BLaER1 (cell line): Measurements from ENCODE around the gene ZNF407.

Experiments
- H3K27ac ChIP-seq: shearing (Covaris generic); formaldehyde crosslinking; 2 replicates; pipeline ENCODE4 v1.8.1; 2022
- H3K27me3 ChIP-seq: shearing (Covaris generic); formaldehyde crosslinking; 2 replicates; pipeline ENCODE4 v1.8.1; 2022
- H3K36me3 ChIP-seq: shearing (Covaris generic); formaldehyde crosslinking; 2 replicates; pipeline ENCODE4 v1.8.1; 2022
- H3K4me1 ChIP-seq: shearing (Covaris generic); formaldehyde crosslinking; 2 replicates; pipeline ENCODE4 v1.8.1; 2022
- H3K4me2 ChIP-seq: shearing (Covaris generic); formaldehyde crosslinking; 2 replicates; pipeline ENCODE4 v1.8.1; 2022
- H3K4me3 ChIP-seq: shearing (Covaris generic); formaldehyde crosslinking; 2 replicates; pipeline ENCODE4 v1.8.1; 2022
- H3K9ac ChIP-seq: shearing (Covaris generic); formaldehyde crosslinking; 2 replicates; pipeline ENCODE4 v1.8.1; 2022
- H3K9me3 ChIP-seq: shearing (Covaris generic); formaldehyde crosslinking; 2 replicates; pipeline ENCODE4 v1.8.1; 2022
- H4K20me1 ChIP-seq: shearing (Covaris generic); formaldehyde crosslinking; 2 replicates; pipeline ENCODE4 v1.8.1; 2022
- Cebpa-rat ChIP-seq: shearing (Covaris generic); IDR thresholded peaks from 2 replicates; pipeline ENCODE4 v1.8.1; 2022

ZNF407 gene

GRCh38 chr18:74692367-74693013, 94.8 kb downstream of the ZNF407 start:
- peak overlapping the region; percentile 55 for H3K4me2 ChIP-seq
- no peaks in the 10 kb centered on the region; the same call in 1 of the 2 replicates for H4K20me1 ChIP-seq
- no peak for TF ChIP-seq Cebpa-rat
- no peak overlapping the region for H3K4me3 ChIP-seq
- peaks cover 13% of the 10 kb centered on the region for H3K4me1 ChIP-seq
- H3K9ac ChIP-seq = no peak overlapping the region
- H3K9me3 ChIP-seq = no peaks in the 10 kb centered on the region
- no peaks in the 10 kb centered on the region for H3K27me3 ChIP-seq
- H3K27ac ChIP-seq = no peak overlapping the region
- H3K36me3 ChIP-seq = no peaks in the 10 kb centered on the region

- no peak for TF ChIP-seq Cebpa-rat
- H4K20me1 ChIP-seq = no peaks in the 10 kb centered on the region; the same call in 1 of the 2 replicates
Observed at GRCh38 chr18:74694436-74694835, 96.8 kb downstream of the ZNF407 start.

DNA sequence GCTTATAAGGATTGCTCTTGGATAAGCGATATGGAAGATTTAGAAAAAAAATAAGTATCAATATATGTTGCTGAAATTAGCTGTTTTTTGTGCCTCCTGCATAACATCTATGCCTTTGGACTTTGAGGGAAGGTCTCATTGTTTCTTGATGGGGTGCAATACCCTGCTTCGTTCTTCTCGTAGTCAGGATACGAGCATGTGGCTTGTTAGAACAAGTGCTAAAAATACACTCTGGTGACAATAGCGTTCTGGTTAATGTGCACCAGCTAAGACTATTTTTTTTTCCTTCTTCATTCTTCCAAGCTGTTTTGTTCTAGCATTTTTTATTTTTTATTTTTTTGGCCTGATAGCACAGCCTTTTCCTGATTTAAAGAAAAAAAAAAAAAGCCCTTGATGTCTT, 97.5 kb downstream of the ZNF407 start:
- H3K36me3 ChIP-seq = no peaks in the 10 kb centered on the region
- H3K4me1 ChIP-seq = peaks cover 13% of the 10 kb centered on the region
- no peaks in the 10 kb centered on the region for H3K9me3 ChIP-seq
- H3K27me3 ChIP-seq = no peaks in the 10 kb centered on the region
- H3K4me2 ChIP-seq = no peak overlapping the region
- no peak overlapping the region for H3K4me3 ChIP-seq
- H3K9ac ChIP-seq = no peak overlapping the region
- no peak overlapping the region for H3K27ac ChIP-seq
- H4K20me1 ChIP-seq = no peaks in the 10 kb centered on the region; the same call in 1 of the 2 replicates
- TF ChIP-seq Cebpa-rat = no peak

More at GRCh38 chr18:74694436-74694835, 96.8 kb downstream of the ZNF407 start:
- no peaks in the 10 kb centered on the region for H3K27me3 ChIP-seq
- H3K36me3 ChIP-seq = no peaks in the 10 kb centered on the region
- H3K4me3 ChIP-seq = no peak overlapping the region
- no peaks in the 10 kb centered on the region for H3K9me3 ChIP-seq
- H3K4me2 ChIP-seq = no peak overlapping the region
- H3K4me1 ChIP-seq = peaks cover 13% of the 10 kb centered on the region
- no peak overlapping the region for H3K9ac ChIP-seq
- no peak overlapping the region for H3K27ac ChIP-seq

DNA sequence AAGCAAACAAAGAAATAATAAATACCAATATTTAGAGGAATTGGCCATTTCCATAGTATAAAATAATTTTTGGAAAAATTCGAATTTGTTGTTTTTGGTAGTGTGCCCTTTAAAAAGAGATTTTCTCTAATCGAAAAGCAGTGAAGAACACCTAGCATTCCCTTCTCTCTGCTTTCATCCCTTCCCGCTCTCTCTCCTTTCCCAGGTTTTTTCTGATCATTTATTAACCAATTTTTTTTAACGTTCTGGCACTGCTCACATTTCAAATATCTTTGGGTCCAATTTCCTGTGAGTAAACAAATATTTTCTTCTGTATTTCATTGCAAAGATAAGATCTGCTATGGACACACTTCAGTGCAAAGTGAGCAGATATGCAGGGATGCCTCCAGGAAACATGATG, 101.2 kb downstream of the ZNF407 start:
- Histone ChIP-seq H3K27ac (no peak overlapping the region), H3K9ac (no peak overlapping the region), H3K4me1 (no peaks in the 10 kb centered on the region), H3K9me3 (no peaks in the 10 kb centered on the region), H3K36me3 (0 out of 2 replicates have a peak, but pooled peaks cover 7% of the 10 kb centered on the region), H3K4me2 (no peak overlapping the region), H3K4me3 (no peak overlapping the region), H4K20me1 (no peaks in the 10 kb centered on the region), H3K27me3 (no peaks in the 10 kb centered on the region)
- no peak for TF ChIP-seq Cebpa-rat

DNA sequence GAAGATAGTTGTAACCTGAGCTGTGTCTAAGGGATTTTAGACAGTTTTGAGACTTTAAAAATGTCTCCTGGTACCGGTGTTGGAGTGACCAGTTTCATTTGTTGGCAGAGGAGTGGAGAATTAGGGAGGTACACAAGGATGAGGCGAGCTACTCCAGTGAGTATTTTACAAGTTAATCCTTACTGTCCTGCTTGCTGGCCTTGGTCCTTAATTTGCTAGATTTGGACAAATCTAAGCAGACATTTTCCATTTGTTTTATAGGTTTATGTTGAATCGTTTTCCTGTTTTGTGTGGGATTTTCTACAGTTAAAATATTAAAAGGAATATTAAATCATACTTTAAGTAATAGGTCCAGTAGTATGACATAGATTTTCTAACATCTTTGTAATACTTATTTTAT, 101.8 kb downstream of the ZNF407 start:
- Histone ChIP-seq H3K4me3 (no peak overlapping the region), H3K4me1 (no peaks in the 10 kb centered on the region), H3K9me3 (no peaks in the 10 kb centered on the region), H3K27ac (no peak overlapping the region), H3K27me3 (no peaks in the 10 kb centered on the region), H3K4me2 (no peak overlapping the region), H4K20me1 (no peaks in the 10 kb centered on the region), H3K36me3 (0 out of 2 replicates have a peak, but pooled peaks cover 7% of the 10 kb centered on the region), H3K9ac (no peak overlapping the region)
- TF ChIP-seq Cebpa-rat = no peak

GRCh38 chr18:74702950-74703349, 105.3 kb downstream of the ZNF407 start:
- Histone ChIP-seq H3K36me3 (0 out of 2 replicates have a peak, but pooled peaks cover 7% of the 10 kb centered on the region), H3K27me3 (no peaks in the 10 kb centered on the region), H3K9ac (no peak overlapping the region), H3K27ac (no peak overlapping the region), H3K4me3 (no peak overlapping the region), H4K20me1 (no peaks in the 10 kb centered on the region), H3K9me3 (no peaks in the 10 kb centered on the region), H3K4me2 (no peak overlapping the region), H3K4me1 (no peaks in the 10 kb centered on the region)
- TF ChIP-seq Cebpa-rat = no peak

DNA sequence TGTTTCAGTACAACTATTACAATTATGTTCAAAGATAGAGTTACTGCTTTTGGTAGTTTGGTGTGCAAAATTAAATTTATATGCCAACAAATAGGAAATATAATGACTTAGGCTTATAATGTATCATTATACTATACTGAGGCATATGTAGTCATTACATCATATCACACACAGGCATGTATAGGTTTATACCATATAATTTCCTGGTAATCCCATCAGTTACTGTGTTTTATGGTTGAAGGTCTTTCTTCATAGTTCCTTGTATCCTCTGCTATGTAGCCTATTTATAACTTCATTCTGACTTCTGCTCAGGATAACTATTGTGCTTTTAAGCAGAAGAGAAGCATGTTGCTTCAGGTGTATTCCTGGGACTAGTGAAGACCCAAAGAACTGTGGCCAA, 110.5 kb downstream of the ZNF407 start:
- no peak overlapping the region for H3K9ac ChIP-seq
- no peaks in the 10 kb centered on the region for H3K9me3 ChIP-seq
- peaks cover 10% of the 10 kb centered on the region; the same call in 1 of the 2 replicates for H3K36me3 ChIP-seq
- TF ChIP-seq Cebpa-rat = no peak
- no peak overlapping the region for H3K4me3 ChIP-seq
- H3K4me2 ChIP-seq = no peak overlapping the region
- no peaks in the 10 kb centered on the region for H3K4me1 ChIP-seq
- H3K27me3 ChIP-seq = no peaks in the 10 kb centered on the region
- no peaks in the 10 kb centered on the region for H4K20me1 ChIP-seq
- H3K27ac ChIP-seq = no peak overlapping the region

DNA sequence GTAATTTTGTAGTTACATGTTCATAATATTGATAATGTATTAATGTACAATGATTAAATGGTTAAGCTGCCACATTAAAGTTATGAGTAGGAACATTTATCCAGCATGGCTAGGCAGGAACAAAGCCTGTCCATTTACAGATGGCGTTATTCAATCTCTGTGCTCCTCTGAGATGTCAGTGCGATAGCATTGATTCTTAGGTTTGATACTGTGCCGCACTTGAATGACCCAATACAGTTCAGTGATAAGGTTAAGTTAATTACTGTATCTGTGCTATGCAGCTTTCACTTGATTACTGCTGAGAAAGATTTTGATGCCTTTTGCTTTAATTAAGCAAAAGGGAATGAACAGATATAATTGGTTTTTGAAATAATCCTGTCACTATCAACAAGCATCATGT, 111.8 kb downstream of the ZNF407 start:
- H3K9ac ChIP-seq = no peak overlapping the region
- no peak overlapping the region for H3K4me3 ChIP-seq
- no peaks in the 10 kb centered on the region for H3K27me3 ChIP-seq
- TF ChIP-seq Cebpa-rat = no peak
- H3K4me2 ChIP-seq = no peak overlapping the region
- no peaks in the 10 kb centered on the region for H4K20me1 ChIP-seq
- H3K27ac ChIP-seq = no peak overlapping the region
- no peaks in the 10 kb centered on the region for H3K4me1 ChIP-seq
- no peaks in the 10 kb centered on the region for H3K9me3 ChIP-seq
- peaks cover 8% of the 10 kb centered on the region; the same call in 1 of the 2 replicates for H3K36me3 ChIP-seq

GRCh38 chr18:74714120-74714519, 116.5 kb downstream of the ZNF407 start:
- H3K9me3 ChIP-seq = peaks cover 1% of the 10 kb centered on the region; the same call in 1 of the 2 replicates
- H3K27me3 ChIP-seq = no peaks in the 10 kb centered on the region
- H3K36me3 ChIP-seq = peaks cover 4% of the 10 kb centered on the region; the same call in 1 of the 2 replicates
- no peaks in the 10 kb centered on the region for H3K4me1 ChIP-seq
- no peak overlapping the region for H3K27ac ChIP-seq
- H3K4me3 ChIP-seq = no peak overlapping the region
- no peaks in the 10 kb centered on the region for H4K20me1 ChIP-seq
- TF ChIP-seq Cebpa-rat = no peak
- no peak overlapping the region for H3K4me2 ChIP-seq
- no peak overlapping the region for H3K9ac ChIP-seq

- Histone ChIP-seq H3K9ac (no peak overlapping the region), H3K9me3 (peaks cover 8% of the 10 kb centered on the region), H3K27me3 (no peaks in the 10 kb centered on the region), H3K4me1 (no peaks in the 10 kb centered on the region), H4K20me1 (no peaks in the 10 kb centered on the region), H3K27ac (no peak overlapping the region), H3K36me3 (peaks cover 7% of the 10 kb centered on the region), H3K4me2 (no peak overlapping the region), H3K4me3 (no peak overlapping the region)
- TF ChIP-seq Cebpa-rat = no peak
Observed at GRCh38 chr18:74714791-74715190, 117.1 kb downstream of the ZNF407 start.
